Spleen (tissue), 11 donors: ENCODE data around the gene GCLM. TPM values are rescaled to one million over a fixed set of nuclear protein-coding genes. Genes with fewer than 3 reads are reported as not detected.

Experiments
- DNase-seq: peaks from one replicate; pipeline ENCODE4 v3.0.0-alpha.2; 2020
- H3K27ac ChIP-seq, 8 donors: fragments of 200-600 bp; sonication (generic) in 7 of 8; 1 replicate in 4 of 8; 2 replicates in 4 of 8; pipeline versions ENCODE4 v1.5.0 to v1.8.0; 2016 to 2021; ENCODE audit warnings: inconsistent platforms in 4 of 8, mild to moderate bottlenecking in 4 of 8, moderate library complexity in 1 of 8
- H3K27me3 ChIP-seq, 7 donors: fragments of 200-600 bp; sonication (generic) in 6 of 7; replicated peaks in 1 of 7; 1 replicate in 4 of 7; 2 replicates in 3 of 7; pipeline versions ENCODE4 v1.5.0 to v1.8.0; 2016 to 2021; ENCODE audit warnings: inconsistent platforms in 3 of 7, mild to moderate bottlenecking in 1 of 7
- H3K36me3 ChIP-seq, 6 donors: fragments of 200-600 bp; sonication (generic) in 5 of 6; 1 replicate in 4 of 6; 2 replicates in 2 of 6; pipeline versions ENCODE4 v1.5.0 to v1.8.0; 2016 to 2021; ENCODE audit warnings: inconsistent platforms in 2 of 6
- H3K4me1 ChIP-seq, 6 donors: fragments of 200-600 bp; sonication (generic) in 5 of 6; 1 replicate in 3 of 6; 2 replicates in 3 of 6; pipeline versions ENCODE4 v1.5.0 to v1.8.0; 2016 to 2021; ENCODE audit warnings: inconsistent platforms in 3 of 6
- H3K4me3 ChIP-seq, 8 donors: fragments of 200-600 bp; sonication (generic) in 7 of 8; 1 replicate in 4 of 8; 2 replicates in 4 of 8; pipeline versions ENCODE4 v1.5.0 to v1.8.0; 2016 to 2021; ENCODE audit warnings: inconsistent platforms in 4 of 8, mild to moderate bottlenecking in 4 of 8, moderate library complexity in 2 of 8
- H3K9me3 ChIP-seq, 8 donors: fragments of 200-600 bp; sonication (generic) in 7 of 8; 1 replicate in 4 of 8; 2 replicates in 4 of 8; pipeline versions ENCODE4 v1.5.0 to v1.8.0; 2016 to 2021; ENCODE audit warnings: inconsistent platforms in 4 of 8
- CTCF ChIP-seq, 11 experiments: fragments of 200-600 bp in 7 of 11; fragments of 450-650 bp in 4 of 11; sonication (generic) in 4 of 11; IDR thresholded peaks in 8 of 11; conservative IDR thresholded peaks in 3 of 11; 1 replicate in 7 of 11; 2 replicates in 4 of 11; pipeline versions ENCODE4 v1.4.0 to v1.8.0; 2016 to 2021; ENCODE audit warnings: antibody characterized with exemption in 11 of 11, inconsistent platforms in 4 of 11, mild to moderate bottlenecking in 1 of 11
- POLR2A ChIP-seq, 3 donors: fragments of 450-650 bp; IDR thresholded peaks; one replicate each; pipeline ENCODE4 v1.5.1; 2017; ENCODE audit warnings: antibody characterized with exemption in 3 of 3, mild to moderate bottlenecking in 1 of 3
- POLR2AphosphoS5 ChIP-seq, 3 donors: sonication (generic); formaldehyde crosslinking; IDR thresholded peaks; one replicate each; pipeline ENCODE4 v1.5.1; 2017; ENCODE audit warnings: antibody characterized with exemption in 3 of 3
- WGBS, 5 donors: extraction: QIAGEN DNeasy Blood & Tissue Kit in 3 of 5; methylation state at CpG; one replicate each; pipeline versions ENCODE4 v1.1.5 to v1.1.7; 2013 to 2018; 5-methylcytosine and 5-hydroxymethylcytosine counted together
- intact Hi-C: fragments of 100-400 bp; cut with DNase I; formaldehyde crosslinking; loops from one replicate; pipeline ENCODE4 v1.15.0; 2023; ENCODE audit warnings: low total_unique reads
- polyA plus RNA-seq, 3 donors: library from polyadenylated mRNA; stranded (reverse); fragments of 200-250 nt; gene quantifications; one replicate each; pipeline ENCODE4 v1.2.1, GENCODE V29; 2013
- total RNA-seq, 7 donors: library from RNA; depleted of rRNA in 3 of 7; stranded (reverse); fragments of >200 nt in 3 of 7; fragmentation: NEBNext Ultra II Directional in 4 of 7; extraction: Animal tissue kit (Norgen Biotek cat#: 25700) in 4 of 7; gene quantifications; one replicate each; pipeline versions ENCODE4 v1.1.0 to v1.2.1, GENCODE V29; 2016 to 2021
- donor health status: healthy with polysubstance abuse.
- donor health status: DM: no; HTN: no; CAD: no; lungs with moderate emphysema.
- donor health status: DM: no; HTN: no; CAD: no.
- donor health status: Bipolar disorder and iron deficiency.
- donor health status: healthy.
- donor health status: DM: no; HTN: no; CAD: no.
- donor health status: DM: yes; HTN: yes; CAD: no.

GCLM gene
- total and polyA plus RNA-seq, 10 donors, result 3.6 to 23.3 (median 17.2) TPM

GRCh38 chr1:93848350-93848883 lies 60.8 kb downstream of the GCLM start:
- no peaks in the 10 kb centered on the region for H3K27me3 ChIP-seq
- peaks cover 8 to 40% (median 29%) of the 10 kb centered on the region in 6 donors for H3K4me1 ChIP-seq
- peak overlapping the region; percentile 97 to 100 (median 98) for H3K27ac ChIP-seq
- TF ChIP-seq CTCF (IDR thresholded peaks at IDR 0.05 in 8 of 11, conservative IDR thresholded peaks at IDR 0.05 in 3 of 11) (no peak), POLR2A (IDR thresholded peaks at IDR 0.05) (no peak), POLR2AphosphoS5 (IDR thresholded peaks at IDR 0.05) (no peak)
- peaks cover 0 to 3% (median 0%) of the 10 kb centered on the region in 8 donors for H3K9me3 ChIP-seq
- DNase-seq, result no peak
- 67 to 73% (median 70%) methylated on average over 4 of the region's 4 CpGs for WGBS, 5 donors
- peak overlapping the region in 7 of 8 donors; percentile 37 to 94 (median 80) for H3K4me3 ChIP-seq
- intact Hi-C loops, result loop anchor here (5.0 to 10.0 kb wide), 2 partner anchors 214 to 401 kb away; partner anchors contain the start of gene FNBP1L
- H3K36me3 ChIP-seq, result no peaks in the 10 kb centered on the region

- 0 to 1% (median 0%) methylated on average over 27 to 36 of the region's 36 CpGs for WGBS, 5 donors
Observed at GRCh38 chr1:93847811-93848288, 61.4 kb downstream of the GCLM start.

GRCh38 chr1:93846992-93847810 lies 62.0 kb downstream of the GCLM start:
- Histone ChIP-seq H3K27me3 (no peaks in the 10 kb centered on the region), H3K4me3 (peak overlapping the region; percentile 37 to 94 (median 80)), H3K9me3 (peaks cover 0 to 3% (median 0%) of the 10 kb centered on the region in 8 donors), H3K27ac (peak overlapping the region; percentile 97 to 100 (median 98)), H3K36me3 (no peaks in the 10 kb centered on the region), H3K4me1 (peaks cover 8 to 42% (median 29%) of the 10 kb centered on the region in 6 donors)
- TF ChIP-seq POLR2AphosphoS5 (IDR thresholded peaks at IDR 0.05) (peak; percentile 84 to 92 (median 90)), CTCF (IDR thresholded peaks at IDR 0.05 in 8 of 11, conservative IDR thresholded peaks at IDR 0.05 in 3 of 11) (peak in 2 of 11 experiments; percentile 15 to 23), POLR2A (IDR thresholded peaks at IDR 0.05) (peak; percentile 12 to 13 (median 13))
- intact Hi-C loops, result loop anchor here (5.0 to 10.0 kb wide), 2 partner anchors 212 to 400 kb away; partner anchors contain the start of gene FNBP1L
- 0 to 1% (median 0%) methylated on average over 44 to 84 of the region's 86 CpGs for WGBS, 5 donors
- peak; percentile 95 for DNase-seq

More at GRCh38 chr1:93847811-93848288, 61.4 kb downstream of the GCLM start:
- H3K27ac ChIP-seq, result peak overlapping the region; percentile 97 to 100 (median 98)
- H3K9me3 ChIP-seq, result peaks cover 0 to 3% (median 0%) of the 10 kb centered on the region in 8 donors
- intact Hi-C loops, result loop anchor here (5.0 to 10.0 kb wide), 2 partner anchors 213 to 401 kb away; partner anchors contain the start of gene FNBP1L
- no peak for TF ChIP-seq CTCF (IDR thresholded peaks at IDR 0.05 in 8 of 11, conservative IDR thresholded peaks at IDR 0.05 in 3 of 11)
- TF ChIP-seq POLR2AphosphoS5 (IDR thresholded peaks at IDR 0.05), result peak in 1 of 3 donors; percentile 14
- peak; percentile 93 for DNase-seq
- H3K36me3 ChIP-seq, result no peaks in the 10 kb centered on the region
- peaks cover 8 to 42% (median 29%) of the 10 kb centered on the region in 6 donors for H3K4me1 ChIP-seq
- H3K4me3 ChIP-seq, result peak overlapping the region; percentile 37 to 94 (median 80)
- H3K27me3 ChIP-seq, result no peaks in the 10 kb centered on the region
